Measurements from ENCODE around the gene PLCG2.
"Not testable (repeated sequence)": the region's sequence is repeated elsewhere in the genome, so short reads cannot be mapped to it uniquely, and the experiment has no call there.

- TF ChIP-seq CTCF (IDR thresholded peaks at IDR 0.05); MAZ (IDR thresholded peaks at IDR 0.05; ENCODE audit: borderline replicate concordance, low read depth, low read length): not testable (repeated sequence)
These were observed 16.8 kb upstream of the PLCG2 start for GRCh38 chr16:81762322-81762721.
